GM21528 (cell line): Measurements from ENCODE around the gene ZNF587B.
A peak's percentile ranks its signal among the peaks of the same experiment; 100 is the strongest.
"Not testable (repeated sequence)": the region's sequence is repeated elsewhere in the genome, so short reads cannot be mapped to it uniquely, and the experiment has no call there.

Source experiments
- ATAC-seq: cut with Tn5 transposase; IDR thresholded peaks from one replicate; pipeline ENCODE4 v1.9.1; 2021; ENCODE audit warnings: mild to moderate bottlenecking, moderate library complexity; ENCODE audit not compliant: unreplicated experiment, low FRiP score

Gene ZNF587B

DNA sequence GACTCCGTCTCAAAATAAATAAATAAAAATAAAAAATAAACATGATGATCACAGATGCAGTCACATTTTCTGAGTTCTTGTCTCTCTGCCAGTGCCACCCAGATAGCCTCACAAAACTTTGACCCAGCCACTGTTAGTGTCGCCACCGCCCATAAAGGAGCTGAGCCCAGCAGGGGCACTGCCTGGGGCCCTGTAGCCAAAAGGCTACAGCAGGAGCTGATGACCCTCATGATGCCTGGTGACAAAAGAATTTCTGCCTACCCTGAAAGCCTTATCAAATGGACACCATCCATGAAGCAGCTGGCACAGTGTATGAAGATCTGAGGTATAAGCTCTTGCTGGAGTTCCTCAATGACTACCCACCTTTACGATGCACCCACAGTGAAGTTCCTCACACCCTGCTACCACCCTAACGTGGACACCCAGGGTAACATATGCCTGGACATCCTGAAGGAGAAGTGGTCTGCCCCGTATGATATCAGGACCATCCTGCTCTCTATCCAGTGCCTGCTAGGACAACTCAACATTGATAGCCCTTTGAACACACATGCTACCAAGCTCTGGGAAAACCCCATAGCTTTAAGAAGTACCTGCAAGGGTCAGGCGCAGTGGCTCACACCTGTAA is 37.9 kb downstream of the ZNF587B start:
- no peak for ATAC-seq

DNA sequence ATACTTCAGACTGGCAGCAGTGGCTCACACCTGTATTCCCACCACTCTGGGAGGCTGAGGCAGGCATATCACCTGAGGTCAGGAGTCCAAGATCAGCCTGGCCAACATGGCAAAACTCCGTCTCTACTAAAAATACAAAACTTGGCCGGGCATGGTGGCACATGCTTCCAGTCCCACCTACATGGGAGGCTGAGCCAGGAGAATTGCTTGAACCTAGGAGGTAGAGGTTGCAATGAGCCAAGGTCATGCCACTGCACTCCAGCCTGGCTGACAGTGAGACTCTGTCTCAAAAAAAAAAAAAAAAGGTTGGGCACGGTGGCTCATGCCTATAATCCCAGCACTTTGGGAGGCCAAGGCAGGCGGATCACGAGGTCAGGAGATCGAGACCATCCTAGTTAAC is 39.6 kb downstream of the ZNF587B start:
- ATAC-seq = not testable (repeated sequence)

DNA sequence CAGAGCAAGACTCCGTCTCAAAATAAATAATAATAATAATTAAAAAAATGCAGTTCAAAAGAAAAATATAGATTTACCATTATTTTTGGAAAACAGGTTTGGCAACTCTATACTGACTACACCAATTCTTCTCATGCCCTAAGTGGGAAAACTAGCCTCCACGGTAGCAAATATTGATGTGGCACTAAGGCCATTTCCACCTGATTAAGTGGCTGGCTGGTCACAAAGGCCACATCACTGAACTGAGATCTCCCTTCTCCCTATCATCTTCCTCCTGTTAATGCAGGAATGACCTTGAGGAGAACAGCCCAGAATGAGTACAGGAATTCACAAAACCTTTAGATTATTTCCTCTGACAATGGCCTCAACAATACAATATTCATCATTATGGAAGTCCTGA is 40.1 kb downstream of the ZNF587B start:
- ATAC-seq = no peak

DNA sequence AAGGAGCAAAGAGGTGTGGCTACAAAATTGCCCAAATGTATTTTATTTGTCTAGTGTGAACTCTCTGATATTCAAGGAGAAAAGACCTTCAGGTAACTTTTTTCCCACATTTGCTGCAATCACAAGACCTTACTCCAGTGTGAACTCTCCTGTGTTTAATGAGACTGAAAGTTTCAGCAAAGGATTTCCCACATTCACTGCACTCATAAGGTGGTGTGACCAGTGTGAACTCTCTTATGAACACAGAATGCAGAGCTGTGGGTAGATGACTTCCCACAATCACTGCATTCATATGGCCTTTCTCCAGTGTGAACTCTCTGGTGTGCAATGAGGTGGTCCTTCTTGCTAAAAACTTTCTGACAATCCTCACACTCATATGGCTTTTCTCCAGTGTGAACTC is 42.4 kb downstream of the ZNF587B start:
- no peak for ATAC-seq

DNA sequence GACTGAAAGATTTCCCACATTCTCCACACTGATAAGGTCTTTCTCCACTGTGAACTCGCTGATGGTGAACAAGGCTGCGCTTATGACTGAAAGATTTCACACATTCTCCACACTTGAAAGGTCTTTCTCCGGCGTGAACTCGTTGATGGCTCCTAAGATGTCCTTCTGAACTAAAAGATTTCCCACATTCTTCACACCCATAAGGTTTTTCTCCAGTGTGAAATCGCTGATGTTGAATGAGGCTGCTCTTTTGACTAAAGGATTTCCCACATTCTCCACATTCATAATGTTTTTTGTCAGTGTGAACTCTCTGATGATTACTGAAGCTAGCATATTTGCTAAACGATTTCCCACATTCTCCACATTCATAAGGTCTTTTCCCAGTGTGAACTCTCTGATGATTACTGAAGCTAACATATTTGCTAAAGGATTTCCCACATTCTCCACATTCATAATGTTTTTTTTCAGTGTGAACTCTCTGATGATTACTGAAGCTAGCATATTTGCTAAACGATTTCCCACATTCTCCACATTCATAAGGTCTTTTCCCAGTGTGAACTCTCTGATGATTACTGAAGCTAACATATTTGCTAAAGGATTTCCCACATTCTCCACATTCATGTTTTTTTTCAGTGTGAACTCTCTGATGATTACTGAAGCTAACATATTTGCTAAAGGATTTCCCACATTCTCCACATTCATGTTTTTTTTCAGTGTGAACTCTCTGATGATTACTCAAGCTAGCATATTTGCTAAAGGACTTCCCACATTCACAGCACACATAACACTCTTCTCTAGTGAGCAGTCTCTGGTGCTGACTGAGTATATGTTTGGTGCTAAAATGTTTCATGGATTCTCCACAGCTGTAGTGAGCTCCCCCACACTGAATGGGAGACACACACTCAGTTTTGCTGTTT is 44.0 kb downstream of the ZNF587B start:
- not testable (repeated sequence) for ATAC-seq

DNA sequence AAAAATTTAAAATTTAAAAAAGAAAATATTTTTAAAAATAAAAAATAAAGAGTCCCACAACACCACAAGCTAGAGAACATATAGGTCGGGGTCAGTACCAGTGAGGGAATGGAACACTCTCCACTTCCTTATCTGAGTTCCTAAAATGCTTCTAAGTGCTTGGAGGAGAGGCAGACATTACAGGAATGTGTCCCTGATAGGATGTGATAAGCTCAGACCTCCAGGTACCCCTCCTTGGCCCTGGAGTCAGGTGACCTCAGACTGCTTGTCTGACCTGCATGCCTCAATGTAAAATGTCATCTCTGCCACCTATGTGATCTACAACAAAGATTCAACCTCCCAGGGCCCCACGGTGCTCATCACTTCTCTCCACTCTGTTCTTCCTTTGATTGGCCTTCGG is 55.9 kb downstream of the ZNF587B start:
- ATAC-seq = no peak

DNA sequence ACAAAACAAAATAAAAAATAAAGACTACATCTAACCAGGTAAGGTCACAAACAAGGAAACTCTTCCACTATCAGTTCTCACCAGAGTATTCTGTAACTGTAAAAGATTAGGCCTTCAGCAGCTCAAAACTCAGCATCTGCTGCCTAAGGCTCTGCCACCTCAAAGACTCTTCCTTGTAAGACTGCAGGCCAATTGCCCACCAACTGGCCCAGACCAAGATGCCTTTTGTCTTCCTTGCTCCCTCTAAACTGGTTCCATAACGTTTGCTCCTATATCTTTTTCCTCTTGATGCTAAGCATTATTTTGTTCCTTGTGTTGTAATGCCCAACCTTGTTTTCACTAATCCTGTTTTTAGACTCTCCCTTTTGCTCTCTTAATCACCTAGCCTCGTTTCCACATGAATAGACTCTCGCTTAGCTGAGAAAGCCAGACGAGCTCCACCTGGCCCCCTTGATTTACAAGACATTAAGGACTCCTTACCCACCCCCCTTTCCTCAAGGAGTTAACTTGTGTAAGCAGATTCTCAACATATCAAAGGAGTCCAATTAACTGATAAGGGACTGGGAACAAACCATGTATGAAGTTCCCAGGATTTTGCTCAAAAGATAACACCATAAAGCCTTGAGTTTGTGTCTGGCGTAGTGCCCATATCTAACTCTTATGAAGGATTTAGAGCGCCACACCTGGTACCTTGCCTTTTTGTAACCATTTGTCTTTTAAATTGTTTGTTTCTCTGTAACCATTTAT is 57.3 kb downstream of the ZNF587B start:
- ATAC-seq = no peak

DNA sequence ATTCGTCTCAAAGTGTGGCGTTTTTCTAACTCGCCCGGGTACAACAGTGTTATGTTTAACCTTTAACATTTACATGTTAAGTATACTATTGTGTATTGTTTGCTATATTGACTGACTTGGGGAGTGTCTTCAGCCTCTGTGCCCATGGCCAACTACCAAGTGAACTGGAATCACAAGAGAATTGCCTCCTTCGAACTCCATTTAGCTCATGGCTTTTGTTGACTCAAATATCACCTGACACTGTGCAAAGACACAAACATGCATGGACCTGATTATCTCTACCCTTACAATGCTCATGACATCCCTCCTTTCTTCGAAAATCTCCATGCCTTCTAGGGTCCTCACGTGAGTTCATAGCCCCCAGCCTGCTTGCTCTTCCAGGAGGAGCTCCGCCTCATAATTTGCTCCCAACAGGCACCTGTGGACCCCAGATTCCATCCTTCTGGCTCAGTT is 58.0 kb downstream of the ZNF587B start:
- ATAC-seq = no peak

DNA sequence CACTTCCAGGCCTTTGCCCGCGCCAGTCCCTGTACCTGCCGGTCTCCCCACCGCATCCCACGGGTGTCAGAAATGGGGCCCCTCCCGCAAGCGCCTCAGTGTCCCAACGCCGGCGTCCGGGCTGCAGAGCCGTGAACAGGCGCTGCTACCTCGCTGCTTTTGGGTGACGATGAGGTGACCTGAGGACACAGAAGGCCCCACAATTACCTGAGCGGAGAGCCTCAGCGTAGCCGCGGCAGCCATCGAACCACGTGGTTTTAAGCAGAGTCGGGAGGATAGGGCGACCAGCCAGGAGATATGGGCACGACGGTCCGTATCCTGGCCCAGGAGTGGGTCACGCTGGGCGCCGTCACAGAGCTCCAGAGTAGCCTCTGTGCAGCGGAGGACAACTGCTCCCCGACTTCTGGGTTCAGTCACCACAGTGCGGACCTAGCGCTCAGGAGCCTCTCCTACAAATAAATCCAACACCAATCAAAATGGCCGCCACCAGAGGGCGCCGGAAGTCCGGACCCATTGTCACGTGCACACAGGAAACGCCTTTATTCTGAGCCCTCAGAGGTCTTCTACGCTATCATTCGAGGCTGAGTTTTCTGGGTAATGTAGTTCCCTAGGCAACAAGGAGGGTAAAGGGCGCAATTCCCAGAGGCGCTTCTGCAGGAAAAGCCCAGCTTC is 58.6 kb downstream of the ZNF587B start, which contains the start of gene ZNF814:
TSS of gene ZNF814 (minus strand) at position 478 of the 672 bp plus-strand sequence. CDS start at position 243, 235 bp downstream.
- ATAC-seq = peak; percentile 69

DNA sequence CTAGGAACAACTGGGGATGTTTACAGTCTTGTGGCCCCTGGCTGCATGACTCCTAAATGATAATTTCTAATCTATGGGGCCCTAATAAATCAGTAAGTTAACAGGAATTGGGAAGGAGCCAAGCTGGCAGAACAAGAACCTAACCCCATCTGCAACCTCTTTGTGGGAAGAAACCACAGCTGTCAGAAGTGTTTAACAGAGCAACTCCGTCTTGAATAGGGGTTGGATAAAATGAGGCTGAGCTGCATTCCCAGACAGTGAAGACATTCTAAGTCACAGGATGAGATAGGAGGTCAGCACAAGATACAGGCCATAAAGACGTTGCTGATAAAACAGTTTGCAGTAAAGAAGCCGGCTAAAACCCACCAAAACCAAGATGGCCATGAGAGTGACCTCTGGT is 60.6 kb downstream of the ZNF587B start:
- ATAC-seq = not testable (repeated sequence)
